HepG2 (cell line): ENCODE data around the gene PLEKHH1. TPM values are rescaled to one million over a fixed set of nuclear protein-coding genes. Genes with fewer than 3 reads are reported as not detected.

Experiments used
- AGO2 ChIP-seq: fragments of 200-400 bp; formaldehyde crosslinking; optimal IDR thresholded peaks from 2 replicates; pipeline ENCODE3; 2017; ENCODE audit warnings: mild to moderate bottlenecking, low read depth, low read length, moderate library complexity
- ARHGAP35 ChIP-seq: sonication (generic); formaldehyde crosslinking; IDR thresholded peaks from 2 replicates; pipeline ENCODE4 v1.9.0; 2022; ENCODE audit warnings: mild to moderate bottlenecking, inconsistent platforms, moderate library complexity, missing genetic modification reagents, borderline replicate concordance
- MXD3 ChIP-seq: IDR thresholded peaks from 2 replicates; pipeline ENCODE4 v1.6.1; 2016; ENCODE audit warnings: mild to moderate bottlenecking, missing biosample characterization, missing genetic modification reagents
- NR2C2 ChIP-seq: sonication (generic); formaldehyde crosslinking; IDR thresholded peaks from 2 replicates; pipeline ENCODE4 v1.4.0; 2020; ENCODE audit warnings: missing genetic modification reagents, mild to moderate bottlenecking, moderate library complexity, borderline replicate concordance
- PRDM15 ChIP-seq: sonication (generic); formaldehyde crosslinking; IDR thresholded peaks from 2 replicates; pipeline ENCODE4 v1.4.0; 2020; ENCODE audit warnings: missing genetic modification reagents
- RFX5 ChIP-seq: IDR thresholded peaks from 2 replicates; pipeline ENCODE4 v1.6.1; 2011; ENCODE audit warnings: low read depth, low read length, improper control_type of control experiment
- SP4 ChIP-seq: sonication (generic); formaldehyde crosslinking; IDR thresholded peaks from 2 replicates; pipeline ENCODE4 v1.8.1; 2023; ENCODE audit warnings: mild to moderate bottlenecking, missing genetic modification reagents
- ZBTB33 ChIP-seq: sonication (generic); formaldehyde crosslinking; IDR thresholded peaks from 2 replicates; pipeline ENCODE4 v1.4.0; 2020; ENCODE audit warnings: missing genetic modification reagents
- ZNF275 ChIP-seq: sonication (generic); formaldehyde crosslinking; IDR thresholded peaks from 2 replicates; pipeline ENCODE4 v1.8.0; 2022; ENCODE audit warnings: missing genetic modification reagents, mild to moderate bottlenecking, inconsistent platforms, borderline replicate concordance
- ZNF501 ChIP-seq: sonication (generic); formaldehyde crosslinking; IDR thresholded peaks from 2 replicates; pipeline ENCODE4 v1.5.1; 2020; ENCODE audit warnings: mild to moderate bottlenecking, moderate library complexity, missing genetic modification reagents
- ZNF782 ChIP-seq: sonication (generic); formaldehyde crosslinking; IDR thresholded peaks from 2 replicates; pipeline ENCODE4 v1.4.0; 2020; ENCODE audit warnings: missing genetic modification reagents, mild to moderate bottlenecking, borderline replicate concordance
- polyA plus RNA-seq, 8 experiments: library from polyadenylated mRNA; depleted of rRNA in 3 of 8; stranded (reverse) in 7 of 8; unstranded in 1 of 8; fragments of >200 nt; fragmentation: Illumina TruSeq in 4 of 8; extraction: Trizol in 4 of 8; gene quantifications; 2 replicates each; pipeline versions ENCODE4 v1.2.1 to v1.2.3, GENCODE V29; 2011 to 2016; ENCODE audit warnings: low read depth in 4 of 8, missing spikeins in 1 of 8, mixed read lengths in 1 of 8; ENCODE audit not compliant: insufficient read depth in 1 of 8
- total RNA-seq, 5 experiments: library from RNA; depleted of rRNA; stranded (reverse); fragments of >200 nt; fragmentation: Illumina TruSeq; extraction: Trizol; gene quantifications; 2 replicates each; pipeline ENCODE4 v1.2.3, GENCODE V29; 2016; ENCODE audit warnings: low read depth in 1 of 5
- TF ChIP-seq, protein P1 (sequence below): sonication (generic); formaldehyde crosslinking; IDR thresholded peaks from 2 replicates; pipeline ENCODE4 v1.8.0; 2022; ENCODE audit warnings: missing genetic modification reagents, low read depth, mild to moderate bottlenecking, borderline replicate concordance
- TF ChIP-seq, protein P2 (sequence below): sonication (generic); formaldehyde crosslinking; IDR thresholded peaks from 2 replicates; pipeline ENCODE4 v1.9.0; 2022; ENCODE audit warnings: missing genetic modification reagents, mild to moderate bottlenecking, borderline replicate concordance

Gene PLEKHH1
- total and polyA plus RNA-seq, 2 of the 13 experiments (the other 11 are each of a cell fraction or from before 2014, with no cell fraction given) = 8.6 to 15.8 TPM

GRCh38 chr14:67532998-67533753, at the start of gene PLEKHH1 (continued):
- TF ChIP-seq, protein P1, sequence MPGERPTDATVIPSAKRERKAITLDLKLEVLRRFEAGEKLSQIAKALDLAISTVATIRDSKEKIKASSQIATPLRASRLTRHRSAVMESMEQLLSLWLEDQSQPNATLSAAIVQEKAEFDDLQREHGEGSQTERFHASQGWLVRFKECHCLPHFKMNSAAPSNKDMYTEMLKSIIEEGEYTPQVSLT (CRISPR knock-in tag) = no peak
- TF ChIP-seq, protein P2, sequence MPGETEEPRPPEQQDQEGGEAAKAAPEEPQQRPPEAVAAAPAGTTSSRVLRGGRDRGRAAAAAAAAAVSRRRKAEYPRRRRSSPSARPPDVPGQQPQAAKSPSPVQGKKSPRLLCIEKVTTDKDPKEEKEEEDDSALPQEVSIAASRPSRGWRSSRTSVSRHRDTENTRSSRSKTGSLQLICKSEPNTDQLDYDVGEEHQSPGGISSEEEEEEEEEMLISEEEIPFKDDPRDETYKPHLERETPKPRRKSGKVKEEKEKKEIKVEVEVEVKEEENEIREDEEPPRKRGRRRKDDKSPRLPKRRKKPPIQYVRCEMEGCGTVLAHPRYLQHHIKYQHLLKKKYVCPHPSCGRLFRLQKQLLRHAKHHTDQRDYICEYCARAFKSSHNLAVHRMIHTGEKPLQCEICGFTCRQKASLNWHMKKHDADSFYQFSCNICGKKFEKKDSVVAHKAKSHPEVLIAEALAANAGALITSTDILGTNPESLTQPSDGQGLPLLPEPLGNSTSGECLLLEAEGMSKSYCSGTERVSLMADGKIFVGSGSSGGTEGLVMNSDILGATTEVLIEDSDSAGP (CRISPR knock-in tag) = peak; percentile 98
- TF ChIP-seq ZNF501 (peak; percentile 50; the same call in 1 of the 2 replicates), ZNF782 (CRISPR knock-in tag) (no peak), ARHGAP35 (peak; percentile 42; the same call in 1 of the 2 replicates), ZBTB33 (no peak), ZNF275 (0 out of 2 replicates have a peak, but pooled peaks have one; percentile 18), MXD3 (CRISPR knock-in tag) (0 out of 2 replicates have a peak, but pooled peaks have one; percentile 28), NR2C2 (peak; percentile 21; the same call in 1 of the 2 replicates), SP4 (no peak), AGO2 (peak; percentile 47), PRDM15 (CRISPR knock-in tag) (peak; percentile 47; the same call in 1 of the 2 replicates), RFX5 (no peak)
